Upper lobe of left lung (tissue), 6 donors: ENCODE measurements around the gene NEK1. TPM values are rescaled to one million over a fixed set of nuclear protein-coding genes. Genes with fewer than 3 reads are reported as not detected.
"Not testable (repeated sequence)": the region's sequence is repeated elsewhere in the genome, so short reads cannot be mapped to it uniquely, and the experiment has no call there.

ENCODE experiments used
- ATAC-seq, 2 donors: fragments of 200-7000 bp; cut with Tn5 transposase; one replicate each; pipeline ENCODE4 v1.9.1; 2022; ENCODE audit warnings: mild to moderate bottlenecking in 2 of 2, moderate library complexity in 2 of 2; ENCODE audit not compliant: low FRiP score in 2 of 2
- DNase-seq, 2 donors: peaks; one replicate each; pipeline ENCODE4 v3.0.0-alpha.2; 2019 to 2020
- H3K27ac ChIP-seq, 4 donors: fragments of 200-600 bp; sonication (generic); one replicate each; pipeline ENCODE4 v1.5.1; 2016 to 2019
- H3K27me3 ChIP-seq, 4 donors: fragments of 200-600 bp; sonication (generic); one replicate each; pipeline ENCODE4 v1.5.1; 2017 to 2019
- H3K36me3 ChIP-seq, 4 donors: fragments of 200-600 bp; sonication (generic); one replicate each; pipeline ENCODE4 v1.5.1; 2016 to 2019
- H3K4me1 ChIP-seq, 4 donors: fragments of 200-600 bp; sonication (generic); one replicate each; pipeline ENCODE4 v1.5.1; 2018 to 2019
- H3K4me3 ChIP-seq, 4 donors: fragments of 200-600 bp; sonication (generic); one replicate each; pipeline ENCODE4 v1.5.1; 2017 to 2019; ENCODE audit warnings: mild to moderate bottlenecking in 2 of 4, moderate library complexity in 1 of 4
- H3K9me3 ChIP-seq, 4 donors: fragments of 200-600 bp; sonication (generic); one replicate each; pipeline ENCODE4 v1.5.1; 2018 to 2019
- EP300 ChIP-seq, 4 donors: sonication (generic); formaldehyde crosslinking; IDR thresholded peaks; one replicate each; pipeline ENCODE4 v1.5.1; 2017; ENCODE audit warnings: antibody characterized with exemption in 4 of 4, control low read depth in 2 of 4
- POLR2A ChIP-seq, 4 donors: fragments of 450-650 bp; IDR thresholded peaks; one replicate each; pipeline ENCODE4 v1.5.1; 2016 to 2017; ENCODE audit warnings: antibody characterized with exemption in 4 of 4, mild to moderate bottlenecking in 2 of 4
- POLR2AphosphoS5 ChIP-seq, 2 donors: sonication (generic); formaldehyde crosslinking; IDR thresholded peaks; one replicate each; pipeline ENCODE4 v1.5.1; 2017; ENCODE audit warnings: antibody characterized with exemption in 2 of 2
- WGBS, 2 donors: methylation state at CpG; one replicate each; pipeline ENCODE4 v1.1.5; 2017 to 2018; 5-methylcytosine and 5-hydroxymethylcytosine counted together
- total RNA-seq, 6 donors: library from RNA; depleted of rRNA in 4 of 6; stranded (reverse); fragments of >200 nt in 4 of 6; gene quantifications; one replicate each; pipeline versions ENCODE4 v1.1.0 to v1.2.1, GENCODE V29; 2016 to 2021
- TF ChIP-seq, protein P1 (sequence below), 6 experiments: fragments of 450-650 bp in 4 of 6; fragments of 200-600 bp in 2 of 6; sonication (generic) in 2 of 6; IDR thresholded peaks; one replicate each; pipeline ENCODE4 v1.5.1; 2016 to 2019; ENCODE audit warnings: antibody characterized with exemption in 6 of 6
- donor health status: DM: no; HTN: no; CAD: no; lungs with moderate emphysema.
- donor health status: DM: no; HTN: yes; CAD: no; lungs with severe emphysema.

NEK1 gene
- total RNA-seq, 6 donors from 2014 or later, result 6.9 to 24.2 (median 10.3) TPM

DNA sequence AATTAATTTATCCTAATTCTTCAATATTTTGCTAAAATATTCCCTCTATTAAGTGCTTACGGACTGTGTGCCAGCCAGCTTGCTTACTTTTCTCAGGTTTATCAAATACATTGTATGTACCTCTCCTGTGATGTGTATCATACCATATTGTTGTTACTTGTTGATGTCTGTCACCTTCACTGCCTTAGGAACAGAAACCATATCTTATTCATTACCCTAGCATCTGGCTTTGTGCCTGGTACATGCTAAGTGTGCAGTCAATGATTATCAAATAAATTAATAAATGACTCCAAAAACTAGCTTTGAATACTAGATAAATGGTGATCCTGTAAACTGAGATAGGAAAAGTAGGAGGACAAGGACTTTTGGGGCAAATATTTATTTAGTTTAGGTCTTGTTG is 14.9 kb upstream of the NEK1 start:
- ATAC-seq, result no peak
- WGBS, 2 donors, result 80 to 95% methylated on average over 1 of the region's 1 CpG
- no peak for DNase-seq
- H3K27me3 ChIP-seq, result no peaks in the 10 kb centered on the region
- no peaks in the 10 kb centered on the region for H3K36me3 ChIP-seq
- no peak overlapping the region for H3K27ac ChIP-seq
- no peak overlapping the region for H3K4me3 ChIP-seq
- H3K4me1 ChIP-seq, result peaks cover 9 to 12% (median 11%) of the 10 kb centered on the region in 4 donors
- TF ChIP-seq POLR2AphosphoS5 (IDR thresholded peaks at IDR 0.05) (no peak), EP300 (IDR thresholded peaks at IDR 0.05) (no peak), POLR2A (IDR thresholded peaks at IDR 0.05) (no peak)
- TF ChIP-seq, protein P1, sequence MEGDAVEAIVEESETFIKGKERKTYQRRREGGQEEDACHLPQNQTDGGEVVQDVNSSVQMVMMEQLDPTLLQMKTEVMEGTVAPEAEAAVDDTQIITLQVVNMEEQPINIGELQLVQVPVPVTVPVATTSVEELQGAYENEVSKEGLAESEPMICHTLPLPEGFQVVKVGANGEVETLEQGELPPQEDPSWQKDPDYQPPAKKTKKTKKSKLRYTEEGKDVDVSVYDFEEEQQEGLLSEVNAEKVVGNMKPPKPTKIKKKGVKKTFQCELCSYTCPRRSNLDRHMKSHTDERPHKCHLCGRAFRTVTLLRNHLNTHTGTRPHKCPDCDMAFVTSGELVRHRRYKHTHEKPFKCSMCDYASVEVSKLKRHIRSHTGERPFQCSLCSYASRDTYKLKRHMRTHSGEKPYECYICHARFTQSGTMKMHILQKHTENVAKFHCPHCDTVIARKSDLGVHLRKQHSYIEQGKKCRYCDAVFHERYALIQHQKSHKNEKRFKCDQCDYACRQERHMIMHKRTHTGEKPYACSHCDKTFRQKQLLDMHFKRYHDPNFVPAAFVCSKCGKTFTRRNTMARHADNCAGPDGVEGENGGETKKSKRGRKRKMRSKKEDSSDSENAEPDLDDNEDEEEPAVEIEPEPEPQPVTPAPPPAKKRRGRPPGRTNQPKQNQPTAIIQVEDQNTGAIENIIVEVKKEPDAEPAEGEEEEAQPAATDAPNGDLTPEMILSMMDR (IDR thresholded peaks at IDR 0.05), result no peak
- H3K9me3 ChIP-seq, result no peaks in the 10 kb centered on the region

GRCh38 chr4:169626331-169627282 is 14.2 kb upstream of the NEK1 start:
- ATAC-seq (no peak), DNase-seq (no peak)
- no peak overlapping the region for H3K4me3 ChIP-seq
- H3K9me3 ChIP-seq, result no peaks in the 10 kb centered on the region
- no peaks in the 10 kb centered on the region for H3K27me3 ChIP-seq
- H3K27ac ChIP-seq, result no peak overlapping the region
- 93 to 95% methylated on average over 6 of the region's 6 CpGs for WGBS, 2 donors
- H3K4me1 ChIP-seq, result peaks cover 14 to 19% (median 16%) of the 10 kb centered on the region in 4 donors
- no peak for TF ChIP-seq EP300 (IDR thresholded peaks at IDR 0.05)
- no peak for TF ChIP-seq POLR2AphosphoS5 (IDR thresholded peaks at IDR 0.05)
- TF ChIP-seq, protein P1 (IDR thresholded peaks at IDR 0.05), result no peak
- TF ChIP-seq POLR2A (IDR thresholded peaks at IDR 0.05), result no peak
- no peaks in the 10 kb centered on the region for H3K36me3 ChIP-seq

GRCh38 chr4:169625886-169626285 is 13.5 kb upstream of the NEK1 start:
- H3K4me1 ChIP-seq, result peaks cover 14 to 24% (median 21%) of the 10 kb centered on the region in 4 donors

DNA sequence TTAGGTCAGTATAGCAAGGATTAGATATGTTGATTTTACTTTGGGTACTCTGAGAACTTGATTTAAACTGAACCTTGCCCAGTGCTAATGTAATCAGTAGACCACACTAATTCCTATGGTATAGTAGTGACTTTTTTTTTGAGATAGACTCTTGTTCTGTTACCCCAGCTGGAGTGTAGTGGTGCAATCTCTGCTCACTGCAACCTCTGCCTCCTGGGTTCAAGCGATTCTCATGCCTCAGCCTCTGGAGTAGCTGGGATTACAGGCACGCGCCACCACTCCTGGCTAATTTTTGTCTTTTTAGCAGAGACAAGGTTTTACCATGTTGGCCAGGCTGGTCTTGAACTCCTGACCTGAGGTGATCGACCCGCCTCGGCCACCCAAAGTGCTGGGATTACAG is 11.6 kb upstream of the NEK1 start:
- H3K36me3 ChIP-seq, ATAC-seq, H3K4me3 ChIP-seq, H3K27ac ChIP-seq, DNase-seq, H3K27me3 ChIP-seq, H3K9me3 ChIP-seq: not testable (repeated sequence)
- H3K4me1 ChIP-seq, result peaks cover 14 to 27% (median 25%) of the 10 kb centered on the region in 4 donors
- WGBS, 2 donors, result 96 to 97% methylated on average over 5 to 6 of the region's 6 CpGs

More at GRCh38 chr4:169625886-169626285, 13.5 kb upstream of the NEK1 start:
- 97 to 99% methylated on average over 5 of the region's 5 CpGs for WGBS, 2 donors
- H3K27me3 ChIP-seq, result no peaks in the 10 kb centered on the region
- H3K36me3 ChIP-seq, result no peaks in the 10 kb centered on the region
- no peak for DNase-seq
- TF ChIP-seq, protein P1 (IDR thresholded peaks at IDR 0.05), result no peak
- TF ChIP-seq POLR2AphosphoS5 (IDR thresholded peaks at IDR 0.05) (no peak), POLR2A (IDR thresholded peaks at IDR 0.05) (no peak), EP300 (IDR thresholded peaks at IDR 0.05) (no peak)
- no peak overlapping the region for H3K27ac ChIP-seq
- H3K9me3 ChIP-seq, result no peaks in the 10 kb centered on the region
- ATAC-seq, result no peak
- H3K4me3 ChIP-seq, result no peak overlapping the region

DNA sequence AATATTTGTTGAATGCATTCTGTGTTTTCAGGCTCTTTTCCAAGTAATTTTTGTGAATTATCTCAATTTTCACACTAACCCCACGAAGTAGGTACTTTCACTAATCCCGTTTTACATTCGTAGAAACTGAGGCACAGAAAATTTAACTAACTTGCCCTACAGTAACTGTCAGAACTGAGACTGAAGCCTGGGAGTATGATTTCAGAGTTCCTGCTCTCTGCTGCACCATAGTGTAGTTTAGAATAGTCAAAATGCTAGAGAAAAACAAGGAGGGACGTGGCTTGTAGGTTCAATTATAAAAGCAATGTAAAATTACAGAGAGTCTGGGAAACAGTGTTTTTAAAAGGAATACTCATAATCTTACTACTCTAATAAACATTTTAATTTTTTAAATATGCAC is 10.2 kb upstream of the NEK1 start:
- H3K4me3 ChIP-seq, result peak overlapping the region in 2 of 4 donors; percentile 63 to 66
- H3K27me3 ChIP-seq, result no peaks in the 10 kb centered on the region
- no peaks in the 10 kb centered on the region for H3K9me3 ChIP-seq
- no peak for ATAC-seq
- TF ChIP-seq EP300 (IDR thresholded peaks at IDR 0.05), result no peak
- TF ChIP-seq, protein P1 (IDR thresholded peaks at IDR 0.05), result no peak
- TF ChIP-seq POLR2A (IDR thresholded peaks at IDR 0.05), result no peak
- no peak for TF ChIP-seq POLR2AphosphoS5 (IDR thresholded peaks at IDR 0.05)
- no peaks in the 10 kb centered on the region for H3K36me3 ChIP-seq
- 16 to 25% methylated on average over 4 of the region's 4 CpGs for WGBS, 2 donors
- DNase-seq, result no peak
- H3K27ac ChIP-seq, result peak overlapping the region in 3 of 4 donors; percentile 48 to 97 (median 95)
- H3K4me1 ChIP-seq, result peaks cover 14 to 28% (median 26%) of the 10 kb centered on the region in 4 donors
